ENCODE data around the gene GRM7.

The GRM7 gene

DNA sequence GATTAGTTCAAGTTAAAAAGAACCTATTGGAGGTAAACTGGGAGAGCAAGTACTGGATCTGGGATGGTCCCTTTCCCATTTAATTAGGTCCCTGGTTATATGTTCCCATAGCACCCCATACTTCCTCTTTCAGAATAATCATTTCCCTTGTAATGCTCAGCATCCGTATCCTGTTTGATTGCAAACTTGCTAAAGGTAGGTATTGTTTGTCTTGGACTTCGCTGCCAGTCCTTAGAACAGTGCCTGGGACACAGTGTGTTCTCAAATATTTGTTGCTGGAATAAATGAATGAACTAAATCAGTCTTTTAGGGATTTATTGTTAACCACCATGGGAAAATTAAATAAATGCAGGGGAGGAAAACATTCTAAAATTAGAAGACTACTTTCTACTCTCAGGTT, 299.8 kb downstream of the GRM7 start:
- DNase-seq, result no peak

DNA sequence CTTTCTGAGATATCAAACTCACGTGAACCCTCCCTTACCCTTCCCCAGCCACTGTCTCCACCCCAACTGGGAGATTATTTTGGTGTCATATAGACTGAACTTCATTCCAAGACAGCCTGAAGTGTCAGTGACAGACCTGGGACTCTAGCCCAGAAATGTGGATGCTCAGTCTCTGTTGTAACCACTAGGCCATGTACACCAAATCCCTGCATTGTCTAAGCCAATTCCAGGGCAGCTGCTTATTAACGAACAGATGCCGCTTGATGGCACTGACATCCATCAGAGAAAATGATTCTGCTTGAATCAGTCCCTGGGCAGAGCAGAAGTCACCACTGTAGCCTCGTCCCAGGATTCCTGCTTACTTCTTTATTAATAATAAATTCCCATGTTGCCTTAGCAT, 305.5 kb downstream of the GRM7 start:
- no peak for DNase-seq

DNA sequence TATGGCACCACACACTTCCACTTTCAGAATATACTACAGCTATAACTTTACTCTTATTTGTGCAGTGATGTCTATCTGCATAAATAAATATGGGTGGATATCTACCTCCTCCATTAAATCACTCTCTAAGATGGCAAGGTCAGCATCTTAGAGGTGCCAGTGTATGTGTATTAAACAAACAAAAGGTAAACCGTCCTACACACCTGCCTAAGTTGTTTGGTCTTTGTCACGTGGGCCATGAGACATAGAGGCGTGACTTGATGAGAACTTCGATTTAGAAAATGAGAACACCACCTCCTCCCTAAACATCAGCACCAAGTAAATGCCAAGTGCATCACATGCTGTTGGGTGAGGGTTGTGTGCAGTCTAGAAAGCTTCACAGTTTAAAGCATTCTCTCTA, 310.6 kb downstream of the GRM7 start:
- DNase-seq, result no peak

DNA sequence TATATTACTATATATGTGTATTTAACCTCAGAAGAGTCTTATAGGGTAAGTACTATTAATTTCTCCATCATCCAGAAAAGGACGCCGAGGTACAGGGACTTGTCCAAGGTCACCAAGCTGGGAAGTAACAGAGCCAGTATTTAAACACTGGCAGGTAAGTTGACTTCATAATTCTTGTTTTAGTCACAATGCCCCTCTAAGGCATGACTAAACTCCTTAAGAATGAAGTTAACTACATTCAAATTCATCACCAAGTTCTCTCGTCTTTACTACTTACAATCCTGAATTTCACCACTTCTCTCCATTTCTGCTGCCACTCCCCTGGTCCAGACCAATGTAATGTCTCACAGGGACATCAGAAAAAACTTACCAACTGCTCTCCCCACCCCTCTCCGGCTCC, 312.1 kb downstream of the GRM7 start:
- no peak for DNase-seq

DNA sequence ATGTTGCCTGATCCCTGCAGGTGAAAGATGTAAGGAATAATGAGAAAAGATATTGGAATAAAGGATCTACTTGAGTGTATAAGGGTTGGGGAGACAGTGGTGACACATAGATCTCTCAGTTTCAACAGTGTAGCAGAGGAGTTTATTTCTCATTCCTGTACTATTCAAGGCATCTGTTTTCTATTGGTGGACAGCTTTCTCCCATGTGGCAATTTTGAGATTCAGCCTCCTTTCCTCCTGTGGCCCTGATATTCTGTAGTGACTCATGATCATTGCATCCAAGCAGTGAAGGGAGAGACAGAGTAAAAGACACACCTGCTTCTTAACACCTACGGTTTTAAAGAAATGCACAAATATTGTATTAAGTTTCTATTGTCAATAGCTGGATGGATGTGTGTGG, 327.6 kb downstream of the GRM7 start:
- DNase-seq, result no peak

DNA sequence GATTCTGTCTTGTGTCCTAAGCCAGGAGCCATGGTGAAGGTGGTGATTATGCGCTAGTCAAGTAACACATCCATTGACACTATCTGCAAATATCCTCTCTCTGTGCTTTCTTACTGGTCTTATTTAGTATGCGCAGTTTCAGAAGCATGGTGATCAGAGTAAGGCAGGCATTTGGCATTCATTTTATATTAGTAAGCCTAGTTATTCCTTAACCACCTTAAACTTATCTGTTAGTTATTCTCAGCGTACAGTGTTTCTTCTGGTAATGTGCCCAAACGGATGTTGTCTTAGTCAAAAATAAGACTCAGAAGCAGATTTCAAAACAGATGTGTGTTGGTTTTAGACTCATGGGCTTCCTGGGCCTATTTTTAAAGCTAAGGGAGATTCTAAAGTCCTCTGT, 329.2 kb downstream of the GRM7 start:
- DNase-seq, result no peak

DNA sequence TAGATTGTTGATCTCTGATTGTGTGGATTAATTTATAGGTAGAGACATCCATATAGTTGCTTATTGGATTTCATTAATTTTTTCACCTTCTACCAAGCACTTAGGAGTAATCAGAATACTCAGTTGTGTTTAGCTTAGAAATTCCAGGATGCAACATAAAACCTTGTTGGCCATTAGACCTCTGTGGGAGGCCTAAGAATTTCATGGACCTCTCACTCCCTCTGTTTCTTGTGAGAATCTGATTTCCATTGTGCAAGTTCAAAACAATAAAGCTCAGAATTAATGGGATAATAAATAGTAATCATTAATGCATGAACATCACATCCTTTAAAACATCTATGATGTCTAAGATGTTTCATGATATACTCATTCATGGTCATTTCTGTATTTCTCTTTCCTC, 332.4 kb downstream of the GRM7 start:
- no peak for DNase-seq

DNA sequence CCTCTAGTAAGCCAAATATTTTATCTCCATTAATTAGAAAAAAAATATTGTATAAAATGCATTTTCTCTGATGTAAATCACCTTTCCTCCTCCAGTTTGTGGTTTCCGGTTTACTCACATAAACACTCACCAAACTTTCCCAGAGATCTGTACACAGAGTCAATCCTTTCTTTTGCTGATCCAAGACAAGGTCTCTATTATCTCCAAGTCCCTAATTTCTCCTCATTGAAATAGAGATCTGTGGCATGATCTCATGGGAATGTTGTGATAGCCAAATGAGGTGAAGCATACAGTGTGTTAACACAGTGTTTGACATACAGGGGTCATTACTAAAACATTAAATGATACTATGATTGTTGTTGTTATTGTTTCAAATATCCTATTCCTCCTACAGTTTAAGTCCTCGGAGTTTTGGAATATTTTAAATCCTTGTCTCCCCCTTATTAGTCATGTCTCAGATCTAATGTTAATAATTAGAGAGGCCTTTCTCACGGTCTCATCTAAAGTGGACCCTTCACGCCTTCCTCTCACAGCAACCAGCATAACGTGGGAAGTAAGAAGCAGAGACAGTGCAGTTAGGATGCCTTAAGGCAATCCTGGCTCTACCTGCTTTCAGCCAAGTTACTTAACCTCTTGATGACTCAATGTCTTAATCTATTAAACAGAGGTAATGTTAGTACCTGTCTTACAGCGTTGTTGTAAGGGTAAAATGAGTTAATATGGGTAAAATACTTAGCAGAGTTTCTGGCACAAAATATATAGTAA, 333.3 kb downstream of the GRM7 start:
- DNase-seq, result no peak

DNA sequence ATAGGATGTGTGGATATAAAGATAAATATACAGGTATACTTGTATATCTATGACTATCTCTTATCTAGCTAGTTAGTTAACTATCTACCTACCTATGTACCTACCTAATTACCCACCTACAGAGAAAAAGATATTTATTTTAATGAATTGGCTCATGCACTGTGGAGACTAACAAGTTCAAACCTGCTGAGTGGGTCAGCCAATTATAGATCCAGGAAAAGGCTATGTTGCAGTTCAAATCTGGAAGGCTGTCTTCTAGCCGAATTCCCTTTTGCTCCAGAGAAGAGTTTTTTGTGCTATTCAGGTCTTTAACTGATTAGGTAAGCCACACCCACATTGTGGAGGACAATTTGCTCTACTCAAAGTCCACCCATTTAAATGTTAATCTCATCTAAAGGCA, 335.0 kb downstream of the GRM7 start:
- no peak for DNase-seq

DNA sequence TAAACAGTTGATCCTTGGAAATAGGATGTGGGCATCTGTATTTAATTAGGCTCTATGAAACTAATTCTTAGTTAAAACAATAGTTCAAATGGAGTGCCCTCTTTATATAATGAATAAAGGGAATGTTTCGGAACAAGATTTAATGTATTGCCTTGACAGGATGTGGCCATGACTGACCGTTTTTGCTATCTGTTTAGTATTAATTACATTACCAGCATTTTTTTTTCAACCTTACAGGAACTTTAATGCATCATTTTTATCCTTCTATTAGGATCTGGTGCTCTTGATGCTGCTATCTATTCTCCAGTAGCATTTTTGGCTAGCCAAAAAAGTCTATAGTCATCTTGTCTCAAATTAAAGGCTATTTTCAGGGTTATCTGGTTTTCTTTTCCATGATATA, 340.9 kb downstream of the GRM7 start:
- no peak for DNase-seq

DNA sequence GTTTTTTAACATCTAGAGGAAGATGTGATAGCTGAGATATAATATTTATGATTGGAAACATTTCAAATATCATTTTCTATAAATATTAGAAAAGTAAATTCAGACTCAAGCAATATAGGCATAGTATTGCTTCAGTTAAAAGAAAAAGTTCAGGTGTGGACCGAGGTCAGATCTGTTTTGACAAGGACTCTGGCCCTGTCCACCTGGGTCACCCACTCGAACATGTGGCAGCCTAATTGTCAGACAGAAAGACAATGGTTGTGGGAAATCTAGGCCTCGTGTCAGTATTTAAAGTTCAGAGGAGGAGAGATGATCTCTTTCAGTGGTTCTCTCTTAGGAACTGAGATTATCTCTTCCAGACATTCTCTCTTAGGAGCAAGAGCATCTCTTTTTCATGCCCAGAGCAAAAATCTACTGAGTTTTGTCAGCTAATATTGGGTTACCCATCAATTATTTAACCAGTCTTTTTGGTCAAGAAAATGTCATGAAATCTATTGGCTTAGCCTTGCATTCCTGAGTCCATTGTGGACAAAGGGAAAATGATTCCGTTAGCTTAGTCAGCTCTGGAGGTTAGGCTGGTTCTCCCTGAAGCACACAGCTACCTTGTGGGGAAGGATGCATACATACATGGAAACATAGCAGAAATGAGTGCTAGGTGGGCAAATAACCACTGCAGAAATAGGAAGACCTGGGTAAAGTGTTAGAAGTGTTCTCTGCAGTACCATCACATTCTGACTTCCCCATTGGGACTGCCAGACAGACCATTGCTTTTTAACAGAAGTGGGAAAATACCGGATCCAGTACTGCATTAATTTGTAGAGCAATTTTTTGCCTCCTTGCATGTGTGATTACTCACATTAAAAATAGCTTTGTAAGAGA, 343.3 kb downstream of the GRM7 start:
- DNase-seq, result no peak

DNA sequence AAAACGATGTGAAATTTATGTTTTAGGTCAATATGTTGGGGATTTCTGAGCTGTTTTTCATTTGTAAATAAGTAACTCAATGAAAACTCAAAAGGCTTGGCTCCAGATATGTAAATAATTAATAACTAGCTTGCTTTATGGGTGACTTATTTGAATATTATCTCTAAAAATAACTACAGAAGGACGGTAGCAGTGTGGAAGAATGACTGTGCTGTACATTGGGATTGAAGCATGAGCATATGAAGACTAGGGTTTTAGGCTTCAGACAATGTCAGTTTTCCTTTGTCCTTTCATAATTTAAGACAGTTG, 343.9 kb downstream of the GRM7 start:
- no peak for DNase-seq

DNA sequence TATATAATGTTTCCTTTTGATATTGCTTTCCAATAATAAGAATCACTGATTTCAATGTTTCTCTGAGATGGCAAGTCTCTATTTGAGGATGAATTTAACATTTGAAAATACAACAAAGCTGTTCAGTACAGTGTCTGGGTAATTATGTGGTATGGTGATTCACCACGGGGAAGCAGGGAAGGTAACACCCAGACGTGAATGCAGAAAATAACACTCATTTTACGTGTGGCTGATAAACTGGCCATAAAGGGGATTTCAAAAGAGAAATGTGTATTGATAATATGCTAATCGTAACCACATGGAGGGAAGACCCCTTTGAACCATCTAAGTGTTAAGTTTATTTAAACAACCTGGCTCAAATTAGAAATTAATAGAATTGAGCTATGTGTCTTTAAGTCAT, 344.6 kb downstream of the GRM7 start:
- no peak for DNase-seq

DNA sequence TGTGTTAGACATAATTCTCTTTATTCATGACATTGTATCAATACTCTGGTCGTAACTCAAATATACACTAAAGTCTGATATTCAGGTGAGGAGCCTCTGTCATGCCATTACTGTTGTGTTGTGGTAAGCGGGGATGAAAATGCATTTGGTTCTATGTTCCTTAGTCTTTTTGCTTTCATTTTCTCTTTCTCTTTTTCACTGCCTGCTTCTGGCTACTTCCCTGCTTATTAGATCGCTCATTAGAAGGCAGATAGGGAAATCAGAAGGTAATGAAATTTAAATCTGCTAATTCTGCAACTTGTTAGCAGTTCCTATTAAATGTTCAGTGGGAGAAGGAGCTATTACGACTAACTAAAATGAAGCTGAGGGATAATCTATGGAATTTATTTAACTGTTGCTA, 345.0 kb downstream of the GRM7 start:
- DNase-seq, result no peak

DNA sequence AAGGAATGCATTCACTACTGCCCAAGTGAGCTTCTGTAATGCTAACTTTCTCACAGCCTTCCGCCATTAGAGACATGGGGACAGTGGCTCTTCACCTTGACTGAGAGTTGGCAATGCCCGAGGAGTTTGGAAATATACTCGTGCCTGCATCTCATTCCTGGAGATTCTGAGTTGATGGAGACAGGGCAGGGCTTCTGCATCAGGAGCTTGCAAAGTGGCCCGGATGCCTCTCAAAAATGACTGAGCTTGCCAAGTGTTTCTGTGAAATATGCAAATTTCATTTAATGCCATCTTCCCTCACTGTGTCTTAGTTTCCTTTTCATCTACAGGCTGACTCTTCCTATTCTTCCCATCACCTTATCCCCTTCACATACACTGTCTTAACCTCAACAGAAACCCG, 346.2 kb downstream of the GRM7 start:
- DNase-seq, result no peak

DNA sequence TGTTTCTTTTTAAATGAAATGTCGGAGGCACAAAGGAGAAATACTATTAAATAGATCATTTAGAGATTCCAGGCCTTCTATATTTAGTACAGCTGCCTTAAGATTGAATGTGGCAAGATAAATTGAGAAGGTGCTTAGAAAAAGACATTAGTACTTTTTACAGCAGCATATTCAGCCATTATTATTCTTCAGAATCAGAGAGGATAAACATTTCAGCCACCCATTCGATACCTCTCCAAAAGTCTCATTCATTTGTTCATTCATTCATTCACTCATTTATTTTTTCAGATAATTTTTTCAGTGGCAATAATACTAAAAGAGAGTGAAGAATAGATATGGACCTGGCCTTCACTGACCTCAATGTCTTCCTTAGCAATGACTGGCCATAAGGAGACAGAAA, 347.0 kb downstream of the GRM7 start:
- DNase-seq, result no peak

DNA sequence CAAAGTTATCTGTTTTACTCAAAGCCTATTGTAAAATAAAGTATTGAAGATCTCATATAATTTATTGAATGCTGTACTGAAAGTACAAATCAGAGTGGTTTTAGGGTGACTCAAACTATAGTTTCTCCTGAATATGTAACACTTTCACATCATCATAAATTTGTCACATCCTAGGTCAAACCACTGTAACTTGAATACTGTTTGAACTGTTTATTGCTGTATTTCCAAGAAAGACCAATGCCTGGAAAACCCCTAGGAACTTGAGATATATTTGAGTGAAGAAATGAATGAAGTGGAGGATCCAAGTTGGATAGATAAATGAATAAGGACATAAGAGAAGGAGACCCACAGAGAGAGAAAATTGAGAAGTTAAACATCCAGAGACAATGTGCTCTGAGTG, 348.2 kb downstream of the GRM7 start:
- no peak for DNase-seq

DNA sequence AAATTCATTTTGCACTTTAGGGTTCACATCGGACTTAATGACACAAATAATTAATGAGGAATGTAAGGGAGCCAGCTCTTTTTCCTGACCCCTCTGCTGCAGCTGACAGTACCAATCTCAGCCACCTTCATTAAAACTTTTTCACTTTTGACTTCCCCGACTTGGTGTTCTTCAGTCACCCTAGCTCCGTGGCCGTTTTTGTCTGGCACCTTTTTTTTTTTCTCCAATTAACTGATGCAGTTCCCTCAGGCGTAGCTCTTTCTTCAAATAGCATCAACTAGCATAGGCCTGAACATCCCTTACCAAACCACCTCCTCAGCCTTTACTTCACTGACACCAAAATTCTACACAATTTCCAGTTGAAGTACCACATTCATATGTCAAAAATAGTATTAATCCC, 350.8 kb downstream of the GRM7 start:
- no peak for DNase-seq

DNA sequence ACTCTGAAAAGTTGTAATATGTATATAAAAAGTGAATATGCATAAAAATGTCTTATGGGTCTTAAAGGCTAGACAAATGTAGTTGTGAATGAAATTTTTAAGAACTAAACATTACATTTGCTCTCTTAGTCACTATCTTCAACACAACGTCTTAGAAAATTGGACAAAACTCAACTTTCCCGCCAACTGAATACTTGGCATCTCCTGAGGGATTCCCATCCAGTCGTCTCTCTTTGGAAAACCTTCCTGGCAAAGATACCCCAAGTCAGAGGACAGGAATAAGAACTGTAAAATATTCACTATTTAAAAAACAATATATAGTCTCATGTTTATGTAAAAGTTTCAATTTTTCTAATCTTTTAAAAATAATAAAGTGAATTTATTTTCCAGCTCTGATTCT, 354.8 kb downstream of the GRM7 start:
- DNase-seq, result no peak

DNA sequence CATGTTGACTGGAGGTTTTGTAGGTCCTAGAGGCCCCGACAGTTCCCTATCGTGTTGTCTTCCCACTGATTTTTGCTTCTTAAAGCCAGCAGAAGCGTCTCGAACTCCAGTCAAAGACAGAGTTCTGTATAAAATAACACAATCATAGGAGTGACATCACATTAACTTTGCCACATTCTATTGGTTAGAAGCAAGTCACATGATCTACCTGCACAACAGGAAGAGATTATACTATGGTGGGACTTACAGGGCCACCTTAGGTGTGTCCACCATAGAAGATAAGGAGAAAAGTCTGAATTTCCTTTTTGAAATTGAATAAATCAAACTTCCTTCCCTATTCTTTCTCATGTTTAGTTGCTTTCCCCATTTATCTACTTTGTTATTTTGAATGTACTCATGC, 365.5 kb downstream of the GRM7 start:
- DNase-seq, result no peak

DNA sequence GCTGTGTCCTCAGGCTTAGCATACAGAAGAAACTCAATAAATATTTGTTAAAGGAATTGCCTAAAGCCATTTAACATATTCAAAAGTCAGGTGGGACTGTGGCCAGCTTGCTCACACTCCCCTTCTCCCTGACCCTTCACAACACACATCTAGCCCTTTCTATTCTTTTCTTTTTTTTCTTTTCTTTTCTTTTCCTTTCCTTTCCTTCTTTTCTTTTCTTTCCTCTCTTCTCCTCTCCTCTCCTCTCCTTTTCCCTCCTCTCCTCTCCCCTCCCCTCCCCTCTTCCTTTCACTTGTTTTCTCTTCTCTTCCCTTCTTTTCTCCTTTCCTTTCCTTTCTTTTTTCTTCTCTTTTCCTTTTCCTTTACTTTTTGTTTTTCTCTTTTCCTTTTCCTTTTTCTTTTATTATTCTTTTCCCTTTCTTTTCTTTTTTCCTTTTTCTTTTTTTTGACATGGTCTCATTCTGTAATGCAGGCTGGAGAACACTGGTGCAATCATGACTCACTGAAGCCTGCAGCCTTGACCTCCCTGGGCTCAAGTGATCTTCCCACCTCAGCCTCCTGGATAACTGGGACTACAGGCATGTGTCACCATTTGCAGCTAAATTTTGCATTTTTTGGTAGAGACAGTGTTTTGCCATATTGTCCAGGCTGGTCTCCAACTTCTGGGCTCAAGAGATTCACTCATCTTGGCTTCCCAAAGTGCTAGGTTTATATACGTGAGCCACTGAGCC, 377.8 kb downstream of the GRM7 start:
- no peak for DNase-seq

DNA sequence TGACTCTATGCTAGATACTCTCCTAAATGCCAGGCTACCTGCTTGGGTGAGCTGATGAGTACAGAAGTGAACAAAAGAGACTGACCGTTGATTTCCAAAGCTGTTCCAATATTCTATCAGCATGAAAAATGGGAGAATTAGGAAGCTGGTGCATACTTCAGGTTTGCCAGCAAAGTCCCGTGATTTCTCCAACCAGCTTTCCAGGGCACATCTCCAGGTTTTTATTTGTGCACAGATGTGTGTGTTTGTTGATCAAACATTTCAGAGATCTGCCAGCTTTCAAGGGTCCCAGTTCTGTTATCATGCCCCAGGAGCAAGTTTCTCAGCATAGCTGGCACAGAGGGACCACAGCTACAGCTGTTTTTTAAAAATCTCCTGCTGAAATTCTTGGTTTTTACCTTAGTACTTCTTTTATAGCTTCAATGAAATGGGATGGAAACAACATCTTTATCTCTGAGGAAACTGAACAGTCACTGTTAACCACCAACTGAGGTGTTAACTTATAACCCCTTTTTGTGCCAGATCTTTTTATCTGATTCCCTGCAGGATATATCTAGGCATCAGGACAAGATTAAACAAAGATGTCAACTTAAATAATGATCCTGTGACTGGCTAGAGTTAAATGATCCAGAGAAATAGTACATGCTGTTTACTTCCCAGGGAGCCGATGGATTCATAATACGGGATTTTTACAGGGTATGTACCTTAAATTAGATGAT, 380.8 kb downstream of the GRM7 start:
- DNase-seq, result no peak

DNA sequence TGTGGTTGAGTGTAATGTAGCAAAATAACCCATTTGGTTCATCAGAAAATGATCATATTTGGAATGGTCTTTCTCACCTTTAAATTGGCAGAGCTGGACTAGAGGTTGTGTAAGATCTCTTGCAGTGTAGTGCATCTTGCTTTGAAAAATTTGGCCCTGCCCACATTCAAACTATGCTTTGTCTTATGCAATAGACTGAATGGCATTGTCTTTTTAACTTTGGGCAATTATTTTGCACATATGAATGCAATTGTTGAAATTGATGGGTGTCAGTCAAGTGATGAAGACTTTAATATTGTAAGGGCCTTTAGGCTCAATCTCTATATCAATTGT, 381.4 kb downstream of the GRM7 start:
- no peak for DNase-seq

Measured in NCI-H748 treated with DMSO at 0.1 percent for 48 hours (cell line).